NT2/D1 (cell line): ENCODE data around the gene BSND.

Experiments used
- SUZ12 ChIP-seq: IDR thresholded peaks from 2 replicates; pipeline ENCODE4 v1.6.1; 2011; ENCODE audit not compliant: insufficient read length, insufficient read depth; ENCODE audit errors: extremely low read depth
- YY1 ChIP-seq: IDR thresholded peaks from 2 replicates; pipeline ENCODE4 v1.6.1; 2011; ENCODE audit not compliant: insufficient read length, insufficient read depth
- ZNF274 ChIP-seq: IDR thresholded peaks from 2 replicates; pipeline ENCODE4 v1.6.1; 2011; ENCODE audit warnings: mild to moderate bottlenecking, low read depth, low read length

DNA sequence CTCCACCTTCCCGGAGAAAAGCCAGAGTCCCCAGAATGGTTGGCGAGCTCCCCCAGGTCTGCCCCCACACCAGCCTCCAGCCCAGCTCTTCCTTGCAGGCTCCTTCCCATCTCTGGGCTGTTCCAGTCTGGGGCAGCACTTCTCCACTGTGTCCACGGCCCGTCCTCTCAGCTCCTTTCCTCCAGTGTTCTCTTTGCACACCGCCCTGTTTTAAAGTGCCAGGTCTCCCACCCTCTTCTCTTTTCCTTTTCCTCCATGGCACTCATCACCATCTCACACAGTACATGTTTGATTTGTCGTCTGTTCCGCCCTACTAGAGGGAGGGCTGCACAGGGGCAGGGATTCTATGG, 34.5 kb downstream of the BSND start:
- TF ChIP-seq ZNF274 (no peak), YY1 (no peak), SUZ12 (no peak)
